Measurements from ENCODE around the gene PDZD2. TPM values are rescaled to one million over a fixed set of nuclear protein-coding genes. Genes with fewer than 3 reads are reported as not detected.
"Not testable (repeated sequence)": the region's sequence is repeated elsewhere in the genome, so short reads cannot be mapped to it uniquely, and the experiment has no call there.

PDZD2 gene
- total RNA-seq, 1 donor from 2014 or later = 105 TPM

GRCh38 chr5:31675472-31675871 is 36.5 kb downstream of the PDZD2 start:
- intact Hi-C loops (cut with DNase I) = no loop called here
- DNase-seq (ENCODE audit: low spot score) (no peak), ATAC-seq (no peak)

GRCh38 chr5:31678180-31678579 is 39.2 kb downstream of the PDZD2 start:
- no peak for ATAC-seq
- intact Hi-C loops (cut with DNase I) = no loop called here
- DNase-seq (ENCODE audit: low spot score) = no peak

DNA sequence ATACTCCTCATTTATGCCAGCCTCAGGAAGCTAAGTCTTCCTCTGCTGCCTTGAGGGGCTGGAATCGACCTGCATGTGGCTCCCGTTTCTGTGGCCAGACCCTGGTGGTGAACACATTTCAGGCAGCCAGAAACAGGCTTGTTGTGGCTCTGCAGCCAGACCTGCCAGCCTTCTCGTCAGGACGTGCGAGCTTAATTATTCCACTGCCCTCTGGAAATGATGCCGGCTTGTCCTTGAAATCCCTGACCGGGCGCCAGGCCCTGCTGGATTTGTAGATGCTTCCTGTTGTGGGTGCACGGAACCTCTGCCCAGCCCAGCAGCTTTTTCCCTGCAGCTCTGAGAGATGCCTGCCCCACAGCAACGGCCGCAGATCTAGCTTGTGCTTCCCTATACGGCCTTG is 41.6 kb downstream of the PDZD2 start:
- intact Hi-C loops (cut with DNase I) = no loop called here
- DNase-seq (ENCODE audit: low spot score) (no peak), ATAC-seq (no peak)

DNA sequence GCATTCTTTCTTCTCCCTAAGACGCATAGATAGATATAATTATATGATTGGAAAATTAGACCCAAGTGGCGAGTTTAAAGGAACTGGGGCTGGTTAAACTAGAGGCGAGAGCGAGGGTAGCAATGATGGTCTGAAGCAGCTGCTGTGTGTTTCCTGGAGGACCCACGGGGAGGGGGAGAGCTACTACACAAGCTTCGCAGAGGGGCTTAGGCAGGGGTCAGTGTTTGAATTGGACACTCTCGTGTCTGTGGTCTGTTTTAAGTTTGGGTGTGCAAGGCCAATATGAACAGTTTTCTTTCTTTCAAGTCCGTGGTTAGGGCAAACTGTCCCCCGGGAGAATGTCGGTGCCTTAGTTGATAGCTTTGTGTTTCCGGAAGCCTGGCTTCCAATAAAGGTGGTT is 43.1 kb downstream of the PDZD2 start:
- intact Hi-C loops (cut with DNase I) = no loop called here
- DNase-seq (ENCODE audit: low spot score) = no peak
- ATAC-seq = no peak

DNA sequence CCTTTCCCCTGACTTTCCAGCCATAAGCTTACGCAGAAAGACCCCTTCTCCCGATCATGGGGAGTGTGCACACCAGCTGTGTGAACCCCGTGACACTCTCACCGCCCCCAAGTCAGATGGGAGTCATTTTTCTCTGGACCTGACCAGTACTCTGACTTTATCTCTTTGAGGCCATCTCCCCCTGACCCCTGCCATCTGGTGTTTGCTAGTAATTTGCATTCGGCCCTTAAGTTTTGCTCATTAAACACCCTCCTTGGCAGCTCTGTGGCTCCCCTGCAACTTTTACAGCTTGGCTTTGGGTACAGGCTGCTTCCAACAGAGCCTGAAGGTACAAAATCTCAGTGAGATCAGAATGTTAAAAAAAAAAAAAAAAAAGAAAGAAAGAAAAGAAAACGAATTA is 43.9 kb downstream of the PDZD2 start:
- DNase-seq (ENCODE audit: low spot score) = no peak
- ATAC-seq = no peak
- intact Hi-C loops (cut with DNase I) = no loop called here

- no peak for DNase-seq (ENCODE audit: low spot score)
- no peak for ATAC-seq
- intact Hi-C loops (cut with DNase I) = no loop called here
Observed at GRCh38 chr5:31688515-31689092, 49.7 kb downstream of the PDZD2 start.

DNA sequence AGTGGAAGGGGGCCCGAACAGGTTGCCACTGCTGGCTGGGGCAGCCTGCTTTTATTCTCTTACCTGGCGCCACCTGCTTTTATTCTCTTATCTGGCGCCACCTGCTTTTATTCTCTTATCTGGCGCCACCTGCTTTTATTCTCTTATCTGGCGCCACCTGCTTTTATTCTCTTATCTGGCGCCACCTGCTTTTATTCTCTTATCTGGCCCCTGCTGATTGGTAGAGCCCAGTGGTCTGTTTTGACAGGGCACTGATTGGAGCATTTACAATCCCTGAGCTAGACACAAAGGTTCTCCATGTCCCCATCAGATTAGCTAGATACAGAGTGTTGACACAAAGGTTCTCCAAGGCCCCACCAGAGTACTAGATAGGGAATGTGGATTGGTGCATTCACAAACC is 52.5 kb downstream of the PDZD2 start:
- ATAC-seq; intact Hi-C loops (cut with DNase I); DNase-seq (ENCODE audit: low spot score): not testable (repeated sequence)

- ATAC-seq (peak; percentile 93), DNase-seq (ENCODE audit: low spot score) (peak; percentile 83)
- intact Hi-C loops (cut with DNase I) = no loop called here
Observed at GRCh38 chr5:31692561-31693221, 53.8 kb downstream of the PDZD2 start.

GRCh38 chr5:31698673-31699072 is 59.7 kb downstream of the PDZD2 start:
- intact Hi-C loops (cut with DNase I) = no loop called here
- ATAC-seq (no peak), DNase-seq (ENCODE audit: low spot score) (no peak)

DNA sequence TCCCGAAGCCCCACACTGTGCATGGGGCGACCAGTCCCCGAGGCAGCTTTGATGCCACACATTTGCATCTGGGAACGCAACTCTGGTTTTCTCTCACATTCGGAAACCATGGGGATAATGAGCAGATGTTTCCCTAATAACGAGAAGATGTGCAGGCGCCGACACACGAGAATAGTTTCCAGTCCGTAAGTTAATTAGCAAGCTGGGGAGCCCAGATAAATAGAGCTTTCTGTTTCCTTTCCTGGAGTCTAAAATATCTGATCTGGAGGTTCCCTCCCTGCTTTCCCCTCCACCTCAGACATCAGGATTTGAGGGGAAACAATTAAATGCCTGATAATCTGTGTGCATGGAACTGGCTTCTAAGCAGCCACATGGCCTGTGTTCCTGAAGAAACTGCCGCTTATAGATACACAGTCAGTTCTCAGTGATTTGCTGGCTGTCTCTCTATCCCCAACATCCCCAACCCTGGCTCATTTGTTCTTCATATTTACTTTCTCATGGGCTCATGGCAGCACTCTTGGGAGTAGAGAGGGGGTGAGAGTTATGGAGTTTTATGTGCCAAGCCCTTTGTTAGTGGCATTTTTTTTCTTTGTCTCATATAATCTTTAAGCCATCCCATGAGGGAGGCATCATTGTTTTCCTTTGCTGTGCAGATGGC is 62.8 kb downstream of the PDZD2 start:
- peak; percentile 29 for ATAC-seq
- intact Hi-C loops (cut with DNase I) = no loop called here
- DNase-seq (ENCODE audit: low spot score) = no peak

DNA sequence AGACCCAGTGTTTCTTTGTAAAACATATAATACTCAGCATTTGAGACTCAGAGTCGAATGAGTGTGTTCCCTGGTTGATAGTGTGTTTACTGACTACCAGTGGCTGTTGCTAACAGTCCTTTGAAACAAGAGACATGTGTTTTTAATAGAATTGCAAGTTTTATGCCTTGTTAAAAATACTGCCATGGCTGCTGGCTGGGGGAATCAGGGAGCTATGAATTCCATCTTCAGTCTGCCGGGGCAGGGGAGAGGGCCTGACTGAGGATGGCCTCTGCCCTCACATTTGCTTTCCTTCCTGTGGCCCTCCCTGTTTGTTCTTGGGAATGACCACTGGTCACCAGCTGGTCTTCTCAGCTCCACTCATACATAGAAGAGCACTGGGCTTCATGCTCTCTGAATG is 63.8 kb downstream of the PDZD2 start:
- ATAC-seq (peak; percentile 93), DNase-seq (ENCODE audit: low spot score) (no peak)
- intact Hi-C loops (cut with DNase I) = no loop called here

DNA sequence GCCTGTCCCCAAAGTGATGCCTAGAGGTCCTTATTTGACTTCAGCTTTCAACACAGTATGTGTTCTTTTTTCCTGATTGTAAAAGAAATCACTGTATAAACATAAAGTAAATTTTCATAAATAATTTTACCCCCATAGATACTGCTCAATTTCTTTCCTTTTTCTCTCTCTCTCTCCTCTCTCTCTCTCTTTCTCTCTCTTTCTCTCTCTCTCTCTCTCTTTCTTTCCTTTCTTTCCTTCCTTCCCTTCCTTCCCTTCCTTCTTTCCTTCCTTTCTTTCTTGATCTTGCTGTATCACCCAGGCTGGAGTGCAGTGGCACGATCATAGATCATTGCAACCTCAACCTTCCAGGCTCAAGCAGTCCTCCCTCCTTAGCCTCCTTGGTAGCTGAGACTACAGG is 64.8 kb downstream of the PDZD2 start:
- intact Hi-C loops (cut with DNase I) = no loop called here
- no peak for ATAC-seq
- no peak for DNase-seq (ENCODE audit: low spot score)

DNA sequence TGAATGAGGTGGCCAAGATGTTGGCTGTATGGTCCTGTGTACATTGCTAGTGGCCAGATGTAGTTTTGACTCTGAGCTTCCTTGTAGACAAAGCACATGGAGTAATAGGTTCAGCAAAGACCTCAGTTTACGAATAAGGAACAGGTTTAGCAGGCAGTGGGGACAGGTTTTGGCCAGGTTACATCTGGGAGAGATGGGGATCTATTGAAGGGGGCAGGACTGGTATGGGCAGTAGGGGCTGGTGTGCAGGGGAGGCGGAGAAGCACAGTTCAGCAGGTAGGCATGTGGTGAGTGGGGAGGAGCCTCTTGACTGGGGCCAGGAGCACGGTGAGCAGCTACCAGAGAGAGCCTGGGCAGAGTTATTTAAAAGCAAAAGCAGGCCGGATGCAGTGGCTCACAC is 67.3 kb downstream of the PDZD2 start:
- ATAC-seq (no peak), DNase-seq (ENCODE audit: low spot score) (no peak)
- intact Hi-C loops (cut with DNase I) = no loop called here

- ATAC-seq (no peak), DNase-seq (ENCODE audit: low spot score) (no peak)
- intact Hi-C loops (cut with DNase I) = no loop called here
Observed at GRCh38 chr5:31707329-31707728, 68.4 kb downstream of the PDZD2 start.

GRCh38 chr5:31708089-31708488 is 69.2 kb downstream of the PDZD2 start:
- intact Hi-C loops (cut with DNase I) = no loop called here
- ATAC-seq = no peak
- no peak for DNase-seq (ENCODE audit: low spot score)

GRCh38 chr5:31711363-31711762 is 72.4 kb downstream of the PDZD2 start:
- intact Hi-C loops (cut with DNase I) = no loop called here
- ATAC-seq (no peak), DNase-seq (ENCODE audit: low spot score) (no peak)

GRCh38 chr5:31711935-31712592 is 73.1 kb downstream of the PDZD2 start:
- peak; percentile 70 for ATAC-seq
- intact Hi-C loops (cut with DNase I) = no loop called here
- no peak for DNase-seq (ENCODE audit: low spot score)

DNA sequence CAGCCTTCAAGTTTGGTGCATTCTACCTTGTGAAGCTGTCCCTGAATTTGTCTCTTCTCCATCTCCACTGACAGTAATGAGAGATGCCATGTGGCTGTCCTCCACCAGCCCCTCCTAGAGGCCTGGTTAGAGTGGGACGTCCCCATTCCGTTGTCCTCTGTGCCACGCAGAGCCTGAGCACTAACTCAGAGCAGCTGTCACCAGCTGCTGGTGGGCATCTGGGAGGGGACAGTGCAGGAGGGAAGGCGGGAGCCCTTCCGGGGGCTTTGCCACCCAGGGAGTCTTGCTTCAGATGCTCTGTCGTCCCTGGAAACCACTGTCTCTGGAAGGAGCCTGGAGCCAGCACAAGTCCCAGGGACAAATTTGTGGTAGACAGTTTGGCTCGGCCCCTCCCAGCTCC is 78.6 kb downstream of the PDZD2 start:
- intact Hi-C loops (cut with DNase I) = loop anchor here (5.0 kb wide), 1 partner anchor 1240 kb away; no protein-coding TSS in a partner anchor
- ATAC-seq (no peak), DNase-seq (ENCODE audit: low spot score) (no peak)

GRCh38 chr5:31720004-31720403 is 81.1 kb downstream of the PDZD2 start:
- intact Hi-C loops (cut with DNase I) = no loop called here
- DNase-seq (ENCODE audit: low spot score) (no peak), ATAC-seq (no peak)

DNA sequence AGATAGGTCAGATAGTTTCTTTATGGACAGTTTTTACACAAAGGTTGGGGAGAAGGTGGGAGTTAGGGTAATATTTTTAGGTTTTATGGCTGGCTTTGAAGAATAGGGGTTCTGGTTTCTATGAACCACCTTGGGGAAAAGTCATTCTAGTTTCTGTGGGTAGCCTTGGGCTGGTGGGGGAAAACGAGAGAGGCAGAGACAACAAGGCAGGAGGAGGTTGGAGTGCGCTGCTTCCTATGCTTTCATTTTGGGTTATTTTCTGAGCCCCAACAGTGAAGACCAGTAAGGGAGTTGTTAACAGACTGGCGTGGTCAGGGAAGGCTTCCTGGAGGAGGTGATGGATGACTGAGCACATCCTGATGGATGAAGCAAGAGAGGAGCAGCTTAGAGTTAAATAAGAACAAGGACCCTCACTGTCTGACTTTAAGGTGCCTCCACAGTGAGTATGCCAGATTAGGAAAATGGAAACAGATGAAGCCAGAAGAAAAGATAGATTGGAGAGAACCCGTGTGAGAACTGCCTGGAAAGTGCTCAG is 81.9 kb downstream of the PDZD2 start:
- intact Hi-C loops (cut with DNase I) = no loop called here
- ATAC-seq = no peak

More for the DNA sequence above, 81.9 kb downstream of the PDZD2 start:
- DNase-seq (ENCODE audit: low spot score) = no peak

Measured in sciatic nerve (tissue), 2 donors.